Cardiac muscle cell (in vitro differentiated cells and primary cell): ENCODE results near the gene TAX1BP3. TPM values are rescaled to one million over a fixed set of nuclear protein-coding genes. Genes with fewer than 3 reads are reported as not detected.

Experiments used
- DNase-seq, 2 donors: peaks; one replicate each; pipeline versions ENCODE4 v3.0.0 to v3.0.0-alpha.2; 2010 to 2017; ENCODE audit warnings: low read depth in 1 of 2, low spot score in 1 of 2
- H3K27ac ChIP-seq: fragments of 200-600 bp; sonication (generic); 2 replicates; pipeline ENCODE4 v1.5.1; 2016
- H3K27me3 ChIP-seq: fragments of 200-600 bp; sonication (generic); 2 replicates; pipeline ENCODE4 v1.6.0; 2016; ENCODE audit warnings: control low read depth
- H3K36me3 ChIP-seq: fragments of 200-600 bp; sonication (generic); 2 replicates; pipeline ENCODE4 v1.5.1; 2016; ENCODE audit warnings: control low read depth
- H3K4me1 ChIP-seq: fragments of 200-600 bp; sonication (generic); 2 replicates; pipeline ENCODE4 v1.8.1; 2017; ENCODE audit warnings: low read depth, mild to moderate bottlenecking, mixed run types
- H3K4me3 ChIP-seq: fragments of 200-600 bp; sonication (generic); 2 replicates; pipeline ENCODE4 v1.5.1; 2016; ENCODE audit warnings: mild to moderate bottlenecking
- H3K9me3 ChIP-seq: fragments of 200-600 bp; sonication (generic); 2 replicates; pipeline ENCODE4 v1.5.1; 2017; ENCODE audit warnings: low read depth, mild to moderate bottlenecking, control low read depth
- polyA plus RNA-seq: library from polyadenylated mRNA; unstranded; fragments of >200 nt; fragmentation: Nextera tagmentation; extraction: Ambion mirVana; gene quantifications from 2 replicates; pipeline ENCODE4 v1.2.1, GENCODE V29; 2016
- total RNA-seq: library from RNA; depleted of rRNA; stranded (reverse); fragments of >200 nt; gene quantifications from 2 replicates; pipeline ENCODE4 v1.2.3, GENCODE V29; 2016
- TF ChIP-seq, protein P1 (sequence below): IDR thresholded peaks from 2 replicates; pipeline ENCODE4 v1.5.1; 2012; ENCODE audit warnings: low read depth, mild to moderate bottlenecking, low read length

Gene TAX1BP3
- total and polyA plus RNA-seq, 2 experiments from 2014 or later, result 141 to 286 TPM

DNA sequence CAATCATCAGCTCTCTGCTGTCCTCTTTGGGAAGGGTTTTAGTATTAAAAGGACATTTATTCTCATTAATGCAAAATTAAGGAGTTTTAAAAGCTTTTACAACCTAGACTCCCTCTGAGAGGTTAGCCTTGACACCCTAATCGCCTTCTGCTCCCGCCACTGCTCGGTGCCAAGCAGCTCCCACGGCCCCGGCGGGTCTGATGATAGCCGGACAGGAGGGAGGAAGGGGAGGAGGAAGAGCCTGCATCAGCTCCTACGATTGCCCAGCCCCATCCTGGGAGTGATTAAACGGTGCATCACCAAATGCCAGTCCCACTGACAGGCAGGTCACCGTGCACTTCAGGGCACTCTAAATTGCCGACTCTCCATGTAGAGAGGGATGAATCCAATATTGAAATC is 40.6 kb downstream of the TAX1BP3 start:
- Histone ChIP-seq H3K27me3 (no peaks in the 10 kb centered on the region), H3K27ac (no peak overlapping the region), H3K36me3 (peaks cover 31% of the 10 kb centered on the region), H3K4me3 (no peak overlapping the region), H3K9me3 (no peaks in the 10 kb centered on the region), H3K4me1 (no peaks in the 10 kb centered on the region)
- no peak for DNase-seq
- TF ChIP-seq, protein P1, sequence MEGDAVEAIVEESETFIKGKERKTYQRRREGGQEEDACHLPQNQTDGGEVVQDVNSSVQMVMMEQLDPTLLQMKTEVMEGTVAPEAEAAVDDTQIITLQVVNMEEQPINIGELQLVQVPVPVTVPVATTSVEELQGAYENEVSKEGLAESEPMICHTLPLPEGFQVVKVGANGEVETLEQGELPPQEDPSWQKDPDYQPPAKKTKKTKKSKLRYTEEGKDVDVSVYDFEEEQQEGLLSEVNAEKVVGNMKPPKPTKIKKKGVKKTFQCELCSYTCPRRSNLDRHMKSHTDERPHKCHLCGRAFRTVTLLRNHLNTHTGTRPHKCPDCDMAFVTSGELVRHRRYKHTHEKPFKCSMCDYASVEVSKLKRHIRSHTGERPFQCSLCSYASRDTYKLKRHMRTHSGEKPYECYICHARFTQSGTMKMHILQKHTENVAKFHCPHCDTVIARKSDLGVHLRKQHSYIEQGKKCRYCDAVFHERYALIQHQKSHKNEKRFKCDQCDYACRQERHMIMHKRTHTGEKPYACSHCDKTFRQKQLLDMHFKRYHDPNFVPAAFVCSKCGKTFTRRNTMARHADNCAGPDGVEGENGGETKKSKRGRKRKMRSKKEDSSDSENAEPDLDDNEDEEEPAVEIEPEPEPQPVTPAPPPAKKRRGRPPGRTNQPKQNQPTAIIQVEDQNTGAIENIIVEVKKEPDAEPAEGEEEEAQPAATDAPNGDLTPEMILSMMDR, result no peak

DNA sequence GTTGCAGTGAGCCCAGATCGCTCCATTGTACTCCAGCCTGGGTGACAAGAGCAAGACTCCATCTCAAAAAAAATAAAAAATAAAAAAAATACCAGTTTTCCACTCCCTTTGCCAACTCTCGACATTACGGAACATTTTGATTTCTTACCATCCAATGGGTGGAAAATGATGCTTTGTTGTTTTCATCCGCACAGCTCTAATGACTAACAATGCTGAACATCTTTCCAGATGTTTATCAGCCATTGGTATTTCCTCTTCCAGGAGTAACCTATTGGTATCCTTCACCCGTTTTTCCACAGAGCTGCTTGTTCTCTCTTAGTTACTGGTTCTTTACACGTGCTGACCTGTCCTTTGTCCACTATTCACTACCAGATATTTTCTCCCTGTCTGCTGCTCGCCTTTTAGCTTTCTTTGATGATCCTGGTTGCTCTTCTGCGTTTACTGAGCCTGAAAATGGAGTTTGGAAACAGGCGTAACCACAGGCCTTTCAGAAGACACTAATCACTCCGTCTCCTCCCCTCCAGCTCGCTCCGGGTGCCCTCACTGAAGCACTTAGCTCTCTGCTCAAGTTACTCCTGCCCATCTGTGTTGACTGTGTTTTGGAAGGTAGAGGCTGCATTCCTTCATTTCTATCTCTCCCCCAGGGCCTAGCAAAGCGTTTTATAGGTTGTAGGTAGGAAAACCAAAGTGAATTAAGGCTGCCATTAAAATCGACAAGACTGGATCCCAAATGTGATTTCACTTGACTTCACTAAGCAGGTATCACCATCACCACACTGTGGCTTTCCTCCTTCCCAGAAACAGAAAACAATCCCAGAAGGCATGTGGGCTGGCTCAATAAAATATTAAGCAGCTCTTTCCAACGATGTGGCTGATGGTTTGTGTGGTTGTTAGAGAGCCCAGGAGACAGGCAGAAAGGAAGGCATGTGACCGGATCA is 41.3 kb downstream of the TAX1BP3 start:
- Histone ChIP-seq H3K4me1 (no peaks in the 10 kb centered on the region), H3K27me3 (no peaks in the 10 kb centered on the region), H3K27ac (no peak overlapping the region), H3K36me3 (peaks cover 31% of the 10 kb centered on the region), H3K4me3 (no peak overlapping the region), H3K9me3 (no peaks in the 10 kb centered on the region)
- DNase-seq, result no peak
- TF ChIP-seq, protein P1, result no peak

DNA sequence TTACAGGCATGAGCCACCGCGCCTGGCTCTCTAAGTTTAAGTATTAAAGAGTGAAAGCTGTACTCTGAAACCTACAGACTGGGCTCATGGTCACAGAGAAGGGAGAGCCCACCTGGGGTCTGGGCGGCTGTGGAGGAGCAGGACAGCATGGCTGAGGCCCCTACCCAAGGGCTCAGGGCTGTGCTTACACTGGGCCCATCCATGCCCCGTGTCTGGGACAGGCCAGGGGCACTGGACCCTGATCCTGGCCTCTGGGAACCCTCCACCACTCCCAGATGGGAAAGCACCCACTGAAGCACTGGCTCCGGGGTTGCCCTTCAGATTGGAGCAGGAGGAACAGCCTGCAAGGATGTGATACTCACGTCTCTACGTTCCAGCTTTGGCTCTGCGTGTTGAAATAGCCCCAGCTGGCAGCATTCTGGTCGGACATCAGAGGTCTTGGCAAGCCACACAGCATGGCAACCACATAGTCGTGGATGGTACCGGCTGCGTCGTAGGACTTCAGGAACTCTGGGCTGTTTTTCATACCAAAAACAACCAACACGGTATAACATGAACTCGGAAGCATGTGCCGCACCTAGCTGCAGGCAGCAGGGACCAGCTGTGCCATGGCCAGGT is 45.3 kb downstream of the TAX1BP3 start:
- Histone ChIP-seq H3K4me1 (no peaks in the 10 kb centered on the region), H3K4me3 (no peak overlapping the region), H3K36me3 (peaks cover 41% of the 10 kb centered on the region), H3K9me3 (no peaks in the 10 kb centered on the region), H3K27me3 (no peaks in the 10 kb centered on the region), H3K27ac (no peak overlapping the region)
- TF ChIP-seq, protein P1, result no peak
- no peak for DNase-seq

DNA sequence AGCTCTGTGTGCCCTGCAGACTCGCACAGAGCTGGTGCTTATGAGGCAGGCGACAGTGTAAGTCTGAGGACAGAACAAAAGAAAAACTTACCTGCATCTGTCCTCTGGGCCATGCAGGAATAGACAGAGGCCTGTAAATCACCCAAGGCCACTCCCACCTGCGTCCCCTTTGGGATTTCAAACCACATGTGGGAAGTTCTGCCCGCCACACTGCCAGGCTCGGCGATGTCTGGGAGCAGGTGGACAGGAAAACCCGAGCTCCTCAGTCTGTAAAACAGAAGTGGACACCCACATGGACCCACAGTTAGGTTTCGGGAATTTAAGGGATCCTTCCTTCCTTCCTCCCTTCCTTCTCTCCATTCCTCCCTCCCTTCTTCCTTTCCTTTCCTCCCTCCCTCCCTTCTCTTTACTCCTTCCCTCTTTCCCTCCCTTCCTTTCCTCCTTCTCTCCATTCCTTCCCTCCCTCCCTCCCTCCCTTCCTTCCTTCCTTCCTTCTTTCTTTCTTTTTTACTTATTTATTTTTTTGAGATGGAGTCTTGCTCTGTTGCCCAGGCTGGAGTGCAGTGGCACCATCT is 47.1 kb downstream of the TAX1BP3 start:
- H3K27me3 ChIP-seq, result no peaks in the 10 kb centered on the region
- no peak overlapping the region for H3K27ac ChIP-seq
- peaks cover 53% of the 10 kb centered on the region for H3K36me3 ChIP-seq
- TF ChIP-seq, protein P1, result no peak
- H3K9me3 ChIP-seq, result no peaks in the 10 kb centered on the region
- H3K4me1 ChIP-seq, result no peaks in the 10 kb centered on the region
- H3K4me3 ChIP-seq, result no peak overlapping the region
- no peak for DNase-seq

DNA sequence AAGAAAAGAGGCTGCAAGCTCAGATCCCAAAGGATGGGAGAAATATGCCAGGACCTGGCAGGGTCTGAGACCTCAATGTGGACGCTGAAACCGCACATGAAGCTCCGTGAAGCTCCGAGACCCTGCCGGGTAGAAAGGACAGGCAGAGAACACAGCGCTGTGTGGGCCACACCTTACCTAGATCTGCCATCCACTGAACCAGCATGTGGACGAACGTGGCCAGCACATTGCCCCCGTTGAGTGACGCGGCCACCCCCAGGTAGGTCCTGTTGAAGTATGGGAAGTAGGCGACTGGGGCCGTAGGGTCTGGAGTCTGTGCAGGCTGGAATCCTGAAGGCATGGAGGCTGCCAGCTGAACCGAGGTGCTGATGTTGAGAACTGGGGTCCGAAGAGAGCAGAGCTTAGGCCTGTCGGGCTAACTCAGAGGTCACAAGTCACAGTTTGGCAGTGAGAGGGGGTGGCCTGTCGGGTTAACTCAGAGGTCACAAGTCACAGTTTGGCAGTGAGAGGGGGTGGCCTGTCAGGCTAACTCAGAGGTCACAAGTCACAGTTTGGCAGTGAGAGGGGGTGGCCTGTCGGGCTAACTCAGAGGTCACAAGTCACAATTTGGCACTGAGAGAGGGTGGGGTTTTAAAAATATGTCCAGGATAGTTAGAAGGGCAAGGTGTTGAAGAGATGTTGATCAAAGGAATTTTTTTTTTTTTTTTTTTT is 53.1 kb downstream of the TAX1BP3 start:
- Histone ChIP-seq H3K9me3 (no peaks in the 10 kb centered on the region), H3K27me3 (no peaks in the 10 kb centered on the region), H3K4me1 (no peaks in the 10 kb centered on the region), H3K27ac (no peak overlapping the region), H3K36me3 (peaks cover 45% of the 10 kb centered on the region), H3K4me3 (no peak overlapping the region)
- no peak for DNase-seq
- TF ChIP-seq, protein P1, result no peak
